CD4-positive, alpha-beta T cell treated with Interferon alpha-2 for 1 hour (primary cell): ENCODE data around the gene REEP2.
"Not testable (repeated sequence)": the region's sequence is repeated elsewhere in the genome, so short reads cannot be mapped to it uniquely, and the experiment has no call there.

Source experiments
- DNase-seq, 2 donors: peaks; one replicate each; pipeline ENCODE4 v3.0.0-alpha.2; 2020 to 2022

The REEP2 gene

GRCh38 chr5:138438724-138439476, at the start of gene REEP2:
Gene REEP2, plus strand, starts transcription at chr5:138439057. Its CDS starts 152 bp downstream, at chr5:138439209.
- peak; percentile 39 to 66 for DNase-seq

GRCh38 chr5:138389332-138389731, 49.5 kb upstream of the REEP2 start:
- no peak for DNase-seq

GRCh38 chr5:138389911-138390310, 48.9 kb upstream of the REEP2 start:
- not testable (repeated sequence) for DNase-seq

GRCh38 chr5:138391859-138392386, 46.9 kb upstream of the REEP2 start:
- no peak for DNase-seq

- DNase-seq = no peak
Measured at GRCh38 chr5:138402640-138403039, 36.2 kb upstream of the REEP2 start.

GRCh38 chr5:138408023-138408422, 30.8 kb upstream of the REEP2 start:
- peak; percentile 2 to 21 for DNase-seq

GRCh38 chr5:138410996-138411640, 27.7 kb upstream of the REEP2 start:
- DNase-seq = peak in 1 of 2 donors; percentile 29

- no peak for DNase-seq
Measured at GRCh38 chr5:138418444-138418843, 20.4 kb upstream of the REEP2 start.

- DNase-seq = no peak
Measured at GRCh38 chr5:138425079-138425478, 13.8 kb upstream of the REEP2 start.

- no peak for DNase-seq
Measured at GRCh38 chr5:138435943-138436342, 2.9 kb upstream of the REEP2 start.

GRCh38 chr5:138438003-138438723, 694 bp upstream of the REEP2 start:
- DNase-seq = no peak

GRCh38 chr5:138439477-138440158, 761 bp downstream of the REEP2 start:
- DNase-seq = no peak

GRCh38 chr5:138440159-138441073, 1.6 kb downstream of the REEP2 start:
- no peak for DNase-seq

GRCh38 chr5:138441221-138441620, 2.4 kb downstream of the REEP2 start:
- DNase-seq = no peak

- DNase-seq = no peak
Measured at GRCh38 chr5:138444078-138444773, 5.4 kb downstream of the REEP2 start.

GRCh38 chr5:138444774-138445546, 6.1 kb downstream of the REEP2 start:
- no peak for DNase-seq

- no peak for DNase-seq
Measured at GRCh38 chr5:138445547-138446271, 6.9 kb downstream of the REEP2 start.

- no peak for DNase-seq
Measured at GRCh38 chr5:138448070-138448469, 9.2 kb downstream of the REEP2 start.
